Measurements from ENCODE around the gene MYO1G.
"Not testable (repeated sequence)": the region's sequence is repeated elsewhere in the genome, so short reads cannot be mapped to it uniquely, and the experiment has no call there.

MYO1G gene

DNA sequence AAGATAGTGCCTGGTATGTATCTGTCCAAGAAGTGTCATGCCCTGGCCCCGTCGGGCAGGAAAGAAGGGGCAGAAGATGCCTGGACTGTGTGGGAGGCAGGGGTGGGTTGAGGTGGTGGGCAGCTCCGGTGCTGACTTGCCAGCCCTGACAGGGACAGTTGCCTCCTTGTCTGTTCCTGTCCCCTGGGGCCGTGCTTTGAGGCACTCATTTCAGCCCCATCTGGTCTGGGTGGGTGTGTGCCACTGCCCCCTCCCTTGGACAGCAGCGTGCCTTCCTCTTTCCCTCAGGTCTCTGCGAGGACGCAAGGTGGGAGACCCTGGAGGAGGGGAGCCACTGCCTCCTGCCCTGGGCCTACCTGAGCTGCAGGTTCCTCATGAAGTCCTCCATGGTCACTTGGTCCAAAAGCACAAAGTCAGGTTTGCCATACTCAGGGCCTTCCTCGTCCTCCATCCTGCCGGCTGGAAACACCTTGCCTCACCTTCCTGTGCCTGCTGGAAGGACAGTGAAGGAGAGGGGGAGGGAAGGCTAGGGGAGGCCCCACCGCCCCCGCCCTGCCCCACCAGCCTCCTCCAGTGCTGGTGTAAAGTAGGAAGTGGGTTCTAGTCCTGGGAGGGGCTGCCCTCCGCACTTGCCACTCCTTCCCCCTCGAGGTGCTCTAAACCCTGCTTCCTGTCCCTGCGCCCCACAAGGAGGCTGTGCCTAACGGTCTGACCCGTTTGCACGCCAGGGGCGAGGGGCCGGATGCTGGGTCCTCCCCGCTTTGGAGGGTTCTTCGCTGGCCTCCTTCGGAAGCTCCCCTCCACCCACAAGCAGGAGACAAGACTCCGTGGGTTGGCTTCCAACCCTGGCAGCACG lies at the start of gene MYO1G:
MYO1G (minus strand) TSS at position 505 of the 856 bp plus-strand sequence; CDS start at position 451, 54 bp downstream.
- peak; percentile 67 to 70 for DNase-seq

DNA sequence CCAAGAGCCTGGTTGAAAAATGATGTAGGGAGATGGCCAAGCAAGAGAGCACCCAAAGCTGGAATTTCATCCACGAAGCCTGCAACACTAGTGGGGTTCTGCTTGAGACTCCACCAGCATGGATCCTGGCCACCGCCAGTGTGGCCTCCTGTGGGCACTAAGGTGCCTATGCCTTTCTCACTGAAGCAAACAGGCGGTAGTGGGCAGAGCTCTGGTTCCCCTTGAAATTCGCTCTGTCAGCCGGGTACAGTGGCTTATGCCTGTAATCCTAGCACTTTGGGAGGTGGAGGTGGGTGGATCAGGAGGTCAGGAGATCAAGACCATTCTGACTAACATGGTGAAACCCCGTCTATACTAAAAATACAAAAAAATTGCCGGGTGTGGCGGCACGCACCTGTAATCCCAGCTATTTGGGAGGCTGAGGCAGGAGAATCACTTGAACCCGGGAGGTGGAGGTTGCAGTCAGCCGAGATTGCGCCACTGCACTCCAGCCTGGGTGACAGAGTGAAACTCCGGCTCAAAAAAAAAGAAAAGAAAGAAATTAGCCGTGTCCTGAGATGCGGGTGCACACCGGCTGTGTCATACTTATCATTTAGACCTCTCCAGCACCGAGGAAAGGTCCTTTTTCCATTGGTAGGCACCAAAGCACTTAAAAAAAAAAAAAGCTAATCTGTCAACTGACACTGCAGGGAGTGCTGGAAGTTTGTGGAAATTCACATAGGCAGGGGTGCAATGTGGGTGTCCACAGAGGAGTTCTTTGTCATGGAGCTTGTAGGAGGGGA lies 49.5 kb upstream of the MYO1G start:
- DNase-seq, result no peak

DNA sequence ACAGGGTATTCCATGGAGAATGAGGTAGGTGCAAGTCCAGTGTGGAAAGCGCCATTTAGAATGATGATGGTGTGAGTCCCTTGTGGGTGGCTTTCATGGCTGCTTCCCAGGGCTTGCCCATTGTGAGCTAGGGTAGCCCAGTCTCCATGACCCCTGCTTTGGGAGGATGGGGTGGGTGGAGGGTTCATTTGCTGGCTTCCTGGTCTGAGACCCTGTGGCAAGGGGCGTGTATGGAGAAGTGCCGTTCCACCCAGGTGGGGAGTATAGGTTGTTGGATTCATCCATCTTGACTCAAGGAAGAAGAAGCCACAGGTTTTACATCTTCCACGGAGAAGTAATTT lies 48.9 kb upstream of the MYO1G start:
- no peak for DNase-seq

DNA sequence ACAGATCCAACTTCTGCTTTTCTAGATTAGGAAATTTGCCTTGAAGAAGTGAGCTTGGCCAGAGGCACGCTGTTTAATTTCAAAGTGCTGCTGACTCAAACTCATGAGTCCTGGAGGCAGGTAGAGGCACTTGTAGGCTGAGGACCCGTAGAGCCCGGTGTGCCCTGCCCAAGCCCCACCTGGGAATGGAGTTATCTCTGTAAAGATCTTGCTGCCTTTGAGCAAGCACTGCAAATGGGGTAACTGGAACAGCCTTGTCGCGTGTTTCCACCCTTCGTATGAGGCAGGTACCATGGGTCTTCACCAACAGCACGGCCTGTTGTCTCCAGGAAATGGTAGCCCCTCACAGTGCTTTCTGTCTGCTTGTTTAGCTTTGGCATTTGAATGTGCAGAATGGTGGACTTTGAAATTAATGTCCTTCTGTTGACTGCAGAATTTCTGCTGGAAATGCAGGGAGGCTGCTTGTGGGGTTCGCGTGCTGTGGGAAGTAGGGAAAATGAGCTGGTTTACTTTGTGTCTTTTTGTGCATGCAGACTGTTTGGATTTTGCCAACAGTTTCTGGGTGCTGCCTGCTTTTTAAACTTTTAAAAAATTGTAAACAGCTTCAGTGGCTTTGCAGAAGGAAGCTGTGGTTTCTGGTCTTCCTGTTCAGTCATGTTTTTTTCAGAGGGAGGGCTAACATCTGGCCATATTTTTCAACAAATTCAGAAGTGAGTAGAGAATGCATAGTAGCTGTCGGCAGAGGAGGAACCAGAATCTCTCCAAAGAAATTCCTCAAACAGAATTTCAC lies 48.4 kb upstream of the MYO1G start:
- no peak for DNase-seq

DNA sequence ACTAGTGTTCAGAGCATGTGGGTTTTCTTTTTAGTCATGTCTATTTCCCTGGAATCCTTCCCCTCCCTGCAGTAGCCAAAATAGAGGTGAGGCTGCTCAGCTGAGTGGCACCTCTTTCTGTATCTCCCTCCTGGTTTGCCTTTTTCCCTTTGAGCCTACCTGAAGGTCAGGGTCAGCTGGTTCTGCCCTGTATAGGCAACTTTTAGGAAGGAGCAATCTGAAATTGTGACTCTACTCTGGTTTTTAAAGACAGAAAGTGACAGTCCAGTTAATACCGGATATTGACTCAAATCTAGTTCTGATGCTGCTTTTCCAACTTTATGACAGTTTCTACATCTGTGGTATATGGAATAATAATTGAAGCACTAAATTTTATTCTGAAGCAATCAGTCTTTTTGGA lies 47.2 kb upstream of the MYO1G start:
- no peak for DNase-seq

DNA sequence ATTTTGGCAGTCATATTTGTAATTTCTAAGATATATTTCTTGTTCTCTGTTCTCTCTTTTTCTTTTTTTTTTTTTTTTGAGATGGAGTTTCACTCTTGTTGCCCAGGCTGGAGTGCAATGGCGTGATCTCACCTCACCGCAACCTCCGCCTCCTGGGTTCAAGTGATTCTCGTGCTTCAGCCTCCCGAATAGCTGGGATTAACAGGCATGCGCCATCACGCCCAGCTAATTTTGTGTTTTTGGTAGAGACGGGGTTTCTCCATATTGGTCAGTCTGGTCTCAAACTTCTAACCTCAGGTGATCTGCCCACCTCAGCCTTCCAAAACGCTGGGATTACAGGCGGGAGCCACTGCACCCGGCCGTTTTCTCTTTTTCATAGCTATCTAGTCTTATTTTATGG lies 46.7 kb upstream of the MYO1G start:
- DNase-seq, result not testable (repeated sequence)

DNA sequence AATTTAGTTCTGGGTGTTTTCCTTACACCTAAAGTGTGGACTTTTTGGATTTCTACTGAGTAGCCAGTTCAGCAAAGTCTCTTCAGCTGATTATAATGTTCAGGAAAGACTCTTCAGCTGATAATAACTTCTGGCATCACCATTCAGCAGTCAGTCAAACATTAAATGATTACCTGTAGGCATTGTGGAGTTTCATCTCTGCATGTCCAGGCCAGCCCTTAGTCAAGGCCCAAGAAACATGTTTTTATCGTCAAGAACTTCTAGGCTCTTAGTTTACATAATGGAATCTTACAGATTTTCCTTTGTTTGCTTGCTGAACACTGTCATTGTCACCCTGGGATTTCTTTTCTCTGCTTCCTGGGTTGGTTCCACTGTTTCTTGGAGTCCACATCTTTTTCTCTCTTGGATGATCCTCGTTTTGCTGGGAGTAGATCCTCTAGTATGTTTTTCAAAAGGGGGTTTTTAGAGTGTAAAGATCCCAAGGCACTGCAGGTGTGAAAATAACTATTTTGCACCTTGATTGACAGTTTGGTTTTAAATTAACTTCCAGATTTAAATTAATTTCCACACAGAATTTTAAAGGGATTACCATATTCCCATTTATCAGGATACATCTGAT lies 45.4 kb upstream of the MYO1G start:
- no peak for DNase-seq

DNA sequence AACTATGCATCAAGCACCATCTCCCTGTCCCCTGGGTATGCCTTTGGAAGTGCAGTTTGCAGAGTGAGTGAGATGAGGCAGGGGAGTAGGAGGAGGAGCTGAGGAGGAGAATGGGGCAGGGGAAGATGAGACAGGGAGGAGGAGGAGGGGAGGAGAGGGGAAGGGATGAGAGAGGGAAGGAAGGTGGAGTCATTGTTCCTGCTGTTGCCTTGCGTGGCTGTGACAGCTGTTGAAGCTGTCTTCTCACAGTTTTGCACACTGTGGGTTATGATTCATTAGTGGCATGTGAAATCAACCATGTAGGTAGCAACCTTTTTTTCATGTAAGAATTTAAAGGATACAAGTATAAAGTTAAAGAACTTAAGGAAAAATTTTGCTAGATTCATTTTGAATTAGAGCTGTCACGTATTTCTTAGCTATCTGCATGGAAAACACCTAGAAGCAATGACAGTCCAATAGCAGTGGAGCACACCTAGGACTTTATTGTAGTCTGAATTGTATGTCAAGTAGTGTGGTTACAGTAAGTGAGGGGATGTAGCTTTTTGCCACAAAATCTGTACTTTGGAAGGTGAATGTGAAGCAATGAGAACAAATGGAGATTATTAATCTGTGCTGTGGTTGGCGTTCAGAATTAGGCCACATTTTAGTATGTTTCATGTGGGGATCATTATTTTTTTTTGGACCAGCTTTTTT lies 42.9 kb upstream of the MYO1G start:
- DNase-seq, result no peak

DNA sequence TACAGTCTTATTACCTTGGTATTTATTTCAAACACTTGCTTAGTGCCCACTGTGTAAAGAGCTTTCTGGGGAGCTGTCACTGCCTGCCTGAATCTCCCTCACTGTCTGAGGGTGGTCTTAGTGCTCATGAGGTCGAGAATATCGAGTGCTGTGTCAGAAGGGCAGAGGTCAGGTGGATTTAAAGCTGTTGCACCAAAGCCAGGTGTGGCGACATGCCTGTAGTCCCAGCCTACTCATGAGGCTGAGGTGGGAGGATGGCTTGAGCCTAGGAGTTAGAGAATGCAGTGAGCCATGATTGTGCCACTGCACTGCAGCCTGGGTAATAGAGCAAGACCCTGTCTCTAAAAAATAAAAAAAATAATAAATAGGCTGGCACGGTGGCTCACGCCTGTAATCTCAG lies 42.1 kb upstream of the MYO1G start:
- DNase-seq, result no peak

DNA sequence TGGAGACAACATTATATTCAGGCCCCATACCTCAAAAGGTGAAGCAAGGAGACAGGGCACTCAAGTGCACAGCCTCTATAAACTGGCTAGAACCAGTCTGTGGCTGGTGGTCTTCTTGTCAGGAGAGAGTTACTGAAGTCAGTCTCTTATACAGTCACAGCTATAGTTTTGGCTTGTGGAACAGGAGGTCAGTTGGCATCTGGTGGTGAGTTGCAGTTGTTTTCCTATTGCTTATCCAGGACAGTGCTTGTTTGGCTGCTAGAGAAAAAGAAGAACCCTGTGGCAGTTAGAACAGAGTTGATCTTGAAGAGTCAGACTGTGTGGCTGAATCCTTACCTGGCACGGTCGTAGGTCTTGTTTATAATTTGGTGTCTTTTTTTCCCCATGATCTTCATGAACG lies 38.4 kb upstream of the MYO1G start:
- DNase-seq, result no peak

DNA sequence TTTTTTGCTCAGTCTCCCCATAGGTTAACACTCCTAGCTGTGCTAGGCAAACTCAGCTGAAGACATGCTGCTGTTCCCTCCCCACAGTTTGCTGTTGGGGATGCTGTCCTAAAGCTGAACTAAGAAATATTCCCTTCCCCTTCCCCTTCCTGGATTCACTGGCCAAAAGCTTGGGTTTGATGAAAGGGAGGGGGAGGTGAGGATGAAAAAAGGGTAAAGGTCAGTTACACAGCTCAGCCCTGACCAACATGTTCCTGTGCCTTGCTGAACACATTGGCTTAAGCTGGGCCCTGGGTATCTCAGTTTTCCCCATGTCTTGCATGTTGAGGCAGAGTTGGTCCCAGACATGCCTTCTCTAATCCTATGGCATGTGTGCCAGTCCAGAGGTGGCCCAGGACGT lies 36.5 kb upstream of the MYO1G start:
- DNase-seq, result no peak

DNA sequence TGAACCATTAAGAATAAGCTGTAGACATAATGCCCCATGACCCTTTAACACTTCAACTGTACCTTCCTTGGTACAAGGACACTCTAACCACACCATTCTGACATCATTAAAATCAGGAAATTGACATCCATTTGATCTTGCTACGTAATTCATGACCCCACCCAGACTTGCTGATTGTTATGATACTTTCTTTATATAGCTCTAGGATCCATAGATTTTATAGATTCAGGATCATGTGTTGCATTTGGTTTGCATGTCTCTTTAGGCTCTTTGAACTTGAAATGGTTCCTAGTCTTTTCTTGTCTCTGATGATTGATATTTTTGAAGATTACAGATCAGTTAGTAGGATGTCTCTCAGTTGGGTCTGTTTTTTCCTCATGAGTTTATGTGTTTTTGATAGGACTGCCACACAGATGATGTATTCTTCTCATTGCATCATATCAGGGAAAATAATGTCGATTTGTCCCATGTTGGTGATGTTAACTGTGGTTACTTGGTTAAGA lies 34.7 kb upstream of the MYO1G start:
- no peak for DNase-seq

DNA sequence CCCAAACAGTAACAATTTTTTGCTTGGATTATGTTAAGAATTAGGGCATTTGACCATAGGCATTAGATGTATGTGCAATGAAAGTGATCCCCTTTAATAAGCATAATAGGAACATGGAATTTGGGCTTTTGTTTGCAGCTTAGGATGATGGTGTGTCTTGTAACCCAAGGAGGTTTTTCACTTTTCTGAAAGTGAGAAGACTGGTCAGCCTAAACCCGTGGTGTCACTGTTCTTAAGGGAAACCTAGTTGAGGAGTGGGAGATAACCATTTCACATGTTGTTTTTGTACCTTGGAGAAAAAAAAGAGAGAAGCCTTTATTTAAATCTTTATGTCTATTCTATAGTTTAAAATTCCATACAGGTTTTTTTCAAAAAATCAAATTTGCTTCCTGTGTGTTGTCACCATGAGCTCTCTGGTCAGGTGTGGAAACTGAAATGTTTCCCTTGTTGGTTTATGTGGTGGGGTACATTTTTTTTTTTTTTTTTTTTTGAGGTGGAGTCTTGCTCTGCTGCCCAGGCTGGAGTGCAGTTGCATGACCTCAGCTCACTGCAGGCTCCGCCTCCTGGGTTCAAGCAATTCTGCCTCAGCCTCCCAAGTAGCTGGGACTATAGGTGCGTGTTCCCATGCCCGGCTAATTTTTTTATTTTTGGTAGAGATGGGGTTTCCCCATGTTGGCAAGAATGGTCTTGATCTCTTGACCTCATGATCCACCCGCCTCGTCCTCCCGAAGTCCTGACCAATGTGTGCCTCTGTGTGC lies 28.9 kb upstream of the MYO1G start:
- DNase-seq, result no peak

DNA sequence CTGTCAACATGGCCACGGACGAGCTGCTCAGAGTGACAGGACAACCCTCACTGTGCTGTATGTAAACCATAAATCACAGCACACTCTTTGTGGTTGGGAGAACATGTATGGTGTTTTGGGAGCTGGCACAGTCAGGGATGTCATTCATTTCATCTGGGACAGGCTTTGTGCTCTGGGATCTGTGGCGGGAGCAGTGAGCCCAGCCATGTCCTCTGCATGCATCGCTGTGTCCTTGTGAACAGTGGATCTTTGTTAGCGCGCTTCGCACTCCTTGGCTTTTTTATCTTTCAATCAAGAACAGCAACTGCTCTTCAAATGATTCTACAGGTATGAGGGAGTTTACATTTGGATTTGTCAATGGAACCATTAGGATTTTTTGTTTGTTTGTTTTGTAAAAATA lies 28.3 kb upstream of the MYO1G start:
- no peak for DNase-seq

DNA sequence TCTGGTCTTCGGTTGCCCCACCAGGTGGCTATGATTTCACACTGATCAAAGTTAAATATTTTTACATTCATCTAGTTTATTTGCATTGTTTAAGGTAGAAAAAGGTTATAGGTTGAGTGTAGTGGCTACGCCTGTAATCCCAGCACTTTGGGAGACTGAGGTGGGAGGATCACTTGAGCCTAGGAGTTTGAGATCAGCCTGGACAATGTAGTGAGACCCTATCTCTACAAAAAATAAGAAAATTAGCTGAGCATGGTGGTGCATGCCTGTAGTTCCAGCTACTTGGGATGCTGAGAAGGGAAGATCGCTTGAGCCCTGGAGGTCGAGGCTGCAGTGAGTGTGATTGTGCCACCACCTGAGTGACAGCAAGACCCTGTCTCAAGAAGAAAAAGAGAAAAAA lies 25.0 kb upstream of the MYO1G start:
- DNase-seq, result no peak

DNA sequence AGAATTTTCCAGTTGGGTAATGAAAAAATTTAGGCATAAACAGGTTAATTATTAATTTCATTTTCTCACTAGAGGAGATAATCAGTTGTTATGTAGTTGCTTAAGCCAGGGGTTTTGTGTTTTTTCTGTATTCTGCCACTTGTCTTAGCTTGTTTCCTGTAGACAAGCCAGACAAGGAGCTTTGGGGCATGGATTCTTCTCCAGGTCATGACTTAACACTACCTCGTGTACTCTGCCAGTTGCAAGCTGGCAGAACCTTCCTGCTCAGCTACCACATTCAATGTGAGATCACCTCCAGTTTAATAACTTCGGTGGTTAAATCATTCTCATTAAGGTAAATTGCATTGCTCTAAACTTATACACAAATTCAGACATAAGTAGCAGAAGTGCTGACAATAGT lies 23.0 kb upstream of the MYO1G start:
- no peak for DNase-seq

DNA sequence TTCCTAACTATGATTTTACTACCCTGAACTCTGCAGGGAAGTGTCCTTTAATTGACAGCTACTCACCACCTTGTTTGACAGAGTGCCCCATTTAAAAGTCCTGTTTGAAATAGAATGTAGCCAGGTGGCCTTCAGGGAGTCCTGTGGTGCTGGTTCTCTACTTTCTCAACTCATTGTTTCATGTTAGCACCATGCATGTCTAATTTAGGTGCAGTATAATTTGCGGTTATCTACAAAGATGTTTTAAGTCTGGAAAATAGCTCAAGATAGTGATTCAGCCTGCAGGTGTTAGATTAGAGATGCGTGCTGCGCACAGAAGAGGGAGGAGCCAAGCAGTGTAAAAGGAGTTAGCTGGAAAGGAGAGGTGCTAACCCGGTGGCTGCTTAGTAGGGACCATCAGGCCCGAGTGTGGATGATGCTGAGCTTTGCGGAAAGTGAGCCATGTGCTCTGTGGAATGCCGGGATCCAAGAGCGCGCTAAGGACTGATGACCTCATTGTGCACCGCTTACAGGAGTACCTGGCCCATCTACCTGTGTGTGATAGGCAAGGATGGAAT lies 22.4 kb upstream of the MYO1G start:
- DNase-seq, result peak; percentile 62 to 71

DNA sequence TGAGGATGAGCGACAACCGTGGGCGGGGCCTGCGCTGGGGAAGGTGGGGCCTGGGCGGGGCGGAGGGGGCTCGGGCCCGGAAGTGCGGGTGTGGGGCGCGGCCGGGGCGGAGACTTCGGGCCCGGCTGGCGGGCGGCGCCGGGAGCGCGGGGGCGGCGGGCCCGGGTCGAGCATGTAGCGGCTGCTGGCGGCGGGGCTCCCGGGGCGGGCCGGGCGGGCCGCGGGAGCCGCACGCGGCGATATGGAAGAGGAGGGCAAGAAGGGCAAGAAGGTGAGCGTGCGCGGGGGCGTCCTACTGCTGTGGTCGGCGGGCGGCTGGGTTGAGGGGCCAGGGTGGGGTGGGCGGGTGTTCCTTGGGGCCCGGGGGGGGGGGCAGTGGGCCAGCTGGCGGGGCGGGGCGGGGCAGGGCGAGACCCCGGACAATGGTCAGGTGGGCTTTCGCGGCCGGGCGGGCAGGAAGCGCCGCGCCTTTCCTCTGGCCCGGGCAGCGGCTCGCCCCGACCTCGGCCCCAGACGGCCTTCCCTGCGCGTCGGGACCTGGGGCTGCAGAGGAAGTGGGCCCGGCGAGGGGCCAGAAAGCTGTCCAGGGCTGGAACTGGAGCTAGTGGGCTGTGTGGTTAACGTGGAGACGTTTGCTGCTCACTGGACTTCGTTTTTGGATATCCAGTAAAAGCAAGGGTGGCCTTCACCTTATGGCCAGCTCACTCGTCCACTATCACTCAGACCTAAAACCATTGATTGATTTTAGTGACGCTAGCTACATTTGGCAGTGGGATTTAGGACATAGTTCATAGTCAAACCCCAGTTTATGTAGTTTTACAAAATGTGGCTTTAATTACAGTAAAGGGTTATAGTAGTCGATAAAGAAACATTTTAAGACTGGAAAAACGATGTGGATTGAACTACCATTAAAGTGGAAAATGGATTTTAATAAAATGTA lies 21.5 kb upstream of the MYO1G start, which contains the start of gene CCM2:
CCM2 (plus strand) TSS at position 109 of the 940 bp plus-strand sequence; CDS start at position 242, 133 bp downstream.
- no peak for DNase-seq

DNA sequence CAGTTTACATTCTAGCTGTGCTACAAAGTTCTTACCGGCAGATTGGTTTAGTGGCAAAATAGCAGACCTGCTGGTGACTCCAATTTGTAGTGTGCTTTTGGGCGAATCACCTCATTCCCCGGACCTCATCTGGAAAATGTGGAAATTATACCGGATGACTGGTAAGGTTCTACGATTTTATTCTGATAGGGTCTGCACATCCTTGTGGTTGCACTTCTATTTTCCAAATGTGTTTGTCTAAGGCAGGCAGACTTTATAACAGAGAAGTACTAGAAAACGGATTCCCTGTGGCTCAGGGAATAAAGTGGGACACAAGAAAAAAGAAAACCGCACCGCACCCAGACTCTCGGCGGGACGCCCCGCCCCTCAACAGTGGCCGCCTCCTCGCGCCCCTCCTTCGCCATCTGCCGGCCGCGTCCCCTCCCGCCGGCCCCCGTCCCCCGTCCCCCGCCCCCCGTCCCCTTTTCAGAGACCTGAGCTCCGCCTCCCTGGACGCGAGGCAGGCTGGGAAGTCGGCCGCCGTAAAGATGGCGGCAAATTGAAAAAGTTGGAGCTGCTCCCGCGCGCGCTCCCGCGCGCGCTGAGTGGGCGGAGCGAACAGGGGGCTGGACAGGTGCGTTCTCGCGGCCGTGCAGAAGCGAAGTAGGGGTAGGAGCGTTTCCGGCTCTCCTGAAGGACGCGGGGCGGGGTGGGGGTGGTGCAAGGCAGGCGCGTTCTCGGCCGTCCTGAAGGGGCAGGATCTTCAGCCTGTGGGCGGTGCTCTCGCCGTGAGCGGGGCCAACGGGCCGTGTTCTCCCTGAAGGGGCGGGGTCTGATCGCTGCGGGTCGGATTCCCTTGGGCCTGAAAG lies 20.7 kb upstream of the MYO1G start:
- DNase-seq, result peak; percentile 98 to 99
